Measurements from ENCODE around the gene ABCC1.
"Not testable (repeated sequence)": the region's sequence is repeated elsewhere in the genome, so short reads cannot be mapped to it uniquely, and the experiment has no call there.

Gene ABCC1

GRCh38 chr16:16092925-16093627 is 143.7 kb downstream of the ABCC1 start:
- DNase-seq = peak; percentile 47

- no peak for DNase-seq
These were observed 144.4 kb downstream of the ABCC1 start for GRCh38 chr16:16093628-16094332.

DNA sequence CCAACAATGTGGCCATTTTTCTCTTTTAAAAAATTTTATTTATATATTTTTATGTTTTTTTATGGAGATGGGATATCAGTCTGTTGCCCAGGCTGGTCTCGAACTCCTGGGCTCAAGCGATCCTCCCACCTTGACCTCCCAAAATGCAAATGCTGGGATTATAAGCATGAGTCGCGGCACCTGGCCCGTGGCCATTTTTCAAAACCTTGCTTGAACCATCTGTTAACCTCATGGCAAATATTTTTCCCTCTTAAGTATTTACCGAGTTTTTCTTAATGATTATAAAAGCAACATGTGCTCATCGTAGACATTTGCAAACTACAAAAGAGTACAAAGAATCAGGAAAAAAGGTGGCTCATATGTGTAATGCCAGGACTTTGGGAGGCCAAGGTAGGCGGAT is 146.2 kb downstream of the ABCC1 start:
- DNase-seq = no peak

DNA sequence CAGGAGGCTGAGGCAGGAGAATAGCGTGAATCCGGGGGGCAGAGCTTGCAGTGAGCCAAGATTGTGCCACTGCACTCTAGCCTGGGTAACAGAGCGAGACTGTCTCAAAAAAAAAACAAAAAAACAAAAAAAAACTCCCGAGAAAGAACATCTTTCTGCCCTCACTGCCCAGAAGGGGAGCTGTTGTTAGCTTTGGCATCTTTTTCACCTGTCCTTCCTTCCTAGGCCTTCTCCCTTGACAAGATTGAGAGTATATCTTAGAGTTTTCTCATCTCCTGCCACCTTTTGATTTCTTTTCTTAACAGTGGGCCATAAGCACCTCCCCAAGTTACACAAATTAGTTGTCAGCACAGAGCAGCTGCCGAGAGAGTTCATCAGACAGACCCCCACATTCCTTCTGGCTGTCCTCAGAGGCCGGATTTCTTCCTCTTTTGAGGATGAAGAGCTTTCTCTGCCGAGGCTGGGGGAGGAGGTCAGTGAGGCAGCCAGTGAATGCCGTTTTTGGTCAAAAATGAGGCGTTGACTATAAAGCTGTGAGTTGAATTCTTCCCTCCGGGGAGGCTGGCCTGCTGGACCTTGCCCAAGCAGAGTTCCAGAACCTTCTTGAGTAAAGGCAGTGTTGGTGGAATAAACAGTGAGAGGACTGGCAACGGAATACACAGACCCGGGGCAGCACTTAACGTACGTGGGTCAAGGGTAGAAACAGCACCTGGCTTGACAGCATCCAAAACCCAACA is 146.9 kb downstream of the ABCC1 start:
- no peak for DNase-seq

GRCh38 chr16:16096858-16097213 is 147.4 kb downstream of the ABCC1 start:
- no peak for DNase-seq

DNA sequence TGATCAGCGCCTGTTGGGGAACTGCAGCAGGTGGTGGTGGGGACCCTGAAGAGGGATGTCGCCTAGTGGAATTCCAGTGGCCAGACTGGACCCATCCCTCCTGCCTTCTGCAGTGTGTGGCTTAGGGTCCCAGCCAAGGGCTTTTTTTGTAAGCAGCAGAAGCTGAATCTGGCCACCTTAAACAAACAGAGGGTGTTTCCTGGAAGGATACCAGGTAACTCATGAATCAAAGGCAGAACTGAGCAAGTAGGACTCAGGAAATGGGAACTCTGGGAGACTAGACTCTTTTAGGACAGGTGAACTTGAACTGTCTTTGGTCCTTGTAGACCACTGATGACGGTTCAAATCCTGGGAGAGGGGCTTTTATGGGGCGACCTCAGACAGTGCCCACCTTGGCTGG is 149.9 kb downstream of the ABCC1 start:
- DNase-seq = no peak

- no peak for DNase-seq
These were observed 151.2 kb downstream of the ABCC1 start for GRCh38 chr16:16100631-16101030.

GRCh38 chr16:16101585-16101984 is 152.2 kb downstream of the ABCC1 start:
- no peak for DNase-seq

DNA sequence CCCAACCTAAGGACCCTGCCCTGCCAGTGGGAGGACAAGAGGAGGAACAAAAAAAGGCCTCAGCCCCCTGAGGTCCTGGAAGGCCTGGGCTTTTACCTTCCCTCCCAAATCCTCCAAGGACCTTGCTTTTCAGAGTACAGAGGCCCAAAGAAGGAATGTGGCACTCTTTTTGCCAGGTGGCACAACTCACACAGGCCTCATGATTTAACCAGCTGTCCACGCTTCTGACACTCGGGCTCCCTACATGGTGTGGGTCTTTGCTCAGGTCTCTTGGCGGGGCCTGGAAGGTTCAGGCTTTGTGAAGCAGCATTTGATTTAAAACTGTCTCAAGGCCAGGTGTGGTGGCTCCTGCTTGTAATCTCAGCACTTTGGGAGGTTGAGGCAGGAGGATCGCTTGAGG is 153.3 kb downstream of the ABCC1 start:
- DNase-seq = no peak

DNA sequence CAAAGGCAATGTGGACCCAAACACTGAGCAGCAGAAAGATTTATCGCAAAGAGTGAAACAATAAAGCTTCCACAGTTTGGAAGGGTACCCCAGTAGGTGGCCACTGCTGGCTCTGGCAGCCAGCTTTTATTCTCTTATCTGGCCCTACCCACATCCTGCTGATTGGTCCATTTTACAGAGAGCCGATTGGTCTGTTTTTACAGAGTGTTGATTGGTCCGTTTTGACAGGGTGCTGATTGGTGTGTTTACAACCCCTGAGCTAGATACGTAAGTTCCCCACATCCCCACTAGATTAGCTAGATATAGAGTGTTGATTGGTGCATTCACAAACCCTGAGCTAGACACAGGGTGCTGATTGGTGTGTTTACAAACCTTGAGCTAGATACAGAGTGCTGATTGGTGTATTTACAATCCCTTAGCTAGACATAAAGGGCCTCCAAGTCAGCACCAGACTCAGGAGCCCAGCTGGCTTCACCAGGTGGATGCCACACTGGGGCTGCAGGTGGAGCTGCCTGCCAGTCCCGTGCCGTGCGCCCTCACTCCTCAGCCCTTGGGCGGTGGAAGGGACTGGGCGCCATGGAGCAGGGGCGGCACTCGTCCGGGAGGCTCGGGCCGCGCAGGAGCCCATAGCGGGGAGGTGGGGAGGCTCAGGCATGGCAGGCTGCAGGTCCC is 154.9 kb downstream of the ABCC1 start:
- DNase-seq = not testable (repeated sequence)

DNA sequence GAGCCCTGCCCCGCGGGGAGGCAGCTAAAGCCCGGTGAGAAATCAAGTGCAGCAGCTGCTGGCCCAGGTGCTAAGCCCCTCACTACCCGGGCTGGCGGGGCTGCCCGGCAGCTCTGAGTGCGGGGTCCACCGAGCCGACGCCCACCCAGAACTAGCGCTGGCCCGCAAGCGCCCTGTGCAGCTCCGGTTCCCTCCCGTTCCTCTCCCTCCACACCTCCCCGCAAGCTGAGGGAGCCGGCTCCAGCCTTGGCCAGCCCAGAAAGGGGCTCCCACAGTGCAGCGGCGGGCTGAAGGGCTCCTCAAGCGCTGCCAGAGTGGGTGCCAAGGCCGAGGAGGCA is 155.4 kb downstream of the ABCC1 start:
- DNase-seq = not testable (repeated sequence)

- no peak for DNase-seq
These were observed 156.2 kb downstream of the ABCC1 start for GRCh38 chr16:16105646-16106045.

DNA sequence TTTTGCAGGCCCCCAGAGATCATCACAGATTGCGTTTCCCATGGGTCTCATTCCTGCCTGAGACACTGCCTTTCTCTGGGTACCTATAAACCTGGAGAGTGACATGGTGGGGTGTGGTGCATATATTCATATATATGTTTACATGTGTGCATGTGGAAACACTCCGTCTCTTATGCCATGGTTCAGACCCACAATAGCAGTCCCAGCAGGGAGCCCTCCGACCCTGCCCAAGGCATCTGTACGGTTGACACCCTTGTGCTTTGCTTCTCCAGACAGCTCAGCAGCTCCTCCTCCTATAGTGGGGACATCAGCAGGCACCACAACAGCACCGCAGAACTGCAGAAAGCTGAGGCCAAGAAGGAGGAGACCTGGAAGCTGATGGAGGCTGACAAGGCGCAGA is 157.1 kb downstream of the ABCC1 start:
- DNase-seq = no peak

GRCh38 chr16:16107839-16108238 is 158.4 kb downstream of the ABCC1 start:
- no peak for DNase-seq

GRCh38 chr16:16108759-16109158 is 159.3 kb downstream of the ABCC1 start:
- DNase-seq = no peak

DNA sequence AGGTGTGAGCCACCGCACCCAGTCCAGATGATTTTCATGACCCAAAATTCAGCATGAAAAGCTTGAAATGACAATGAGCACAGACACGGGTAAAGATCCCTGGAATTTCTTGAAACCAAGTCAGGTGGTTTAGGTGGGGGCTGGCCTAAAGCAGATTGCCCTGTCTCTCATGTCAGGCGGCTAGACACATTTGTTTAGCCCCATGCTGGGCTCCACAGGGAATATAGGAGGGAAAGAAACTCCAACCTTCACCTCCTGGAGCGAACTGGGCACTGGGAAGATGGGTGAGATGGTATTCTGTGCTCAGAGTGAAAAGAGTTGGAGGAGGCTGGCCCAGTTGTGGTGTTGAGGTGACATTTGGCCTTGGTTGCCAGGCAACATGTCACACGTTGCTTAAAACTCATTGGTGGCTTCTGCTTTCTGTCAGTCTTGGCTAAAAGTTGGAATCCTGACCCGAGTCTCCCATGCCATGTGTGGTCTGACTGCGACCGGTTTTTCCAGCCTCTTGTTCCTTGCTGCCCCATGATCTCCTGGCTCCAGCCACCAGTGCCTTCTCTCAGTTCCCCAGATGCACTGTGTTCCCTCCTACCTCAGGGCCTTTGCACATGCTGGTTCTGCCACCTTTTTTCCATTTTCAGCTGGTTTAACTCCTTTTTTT is 160.2 kb downstream of the ABCC1 start:
- DNase-seq = no peak

DNA sequence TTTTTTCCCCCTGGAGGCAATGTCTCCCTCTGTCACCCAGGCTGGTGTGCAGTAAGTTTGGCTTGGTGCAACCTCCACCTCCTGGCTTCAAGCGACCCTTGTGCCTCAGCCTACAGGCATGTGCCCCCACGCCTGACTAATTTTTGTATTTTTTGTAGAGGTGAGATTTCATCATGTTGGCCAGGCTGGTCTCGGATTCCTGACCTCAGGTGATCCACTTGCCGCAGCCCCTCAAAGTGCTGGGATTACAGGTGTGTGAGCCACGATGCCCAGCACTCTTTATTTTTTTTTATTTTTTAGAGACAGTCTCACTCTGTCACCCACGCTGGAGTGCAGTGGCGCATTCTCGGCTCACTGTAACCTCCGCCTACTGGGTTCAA is 160.7 kb downstream of the ABCC1 start:
- no peak for DNase-seq

- DNase-seq = no peak
These were observed 162.2 kb downstream of the ABCC1 start for GRCh38 chr16:16111639-16112038.

- DNase-seq = no peak
These were observed 163.1 kb downstream of the ABCC1 start for GRCh38 chr16:16112450-16113053.

DNA sequence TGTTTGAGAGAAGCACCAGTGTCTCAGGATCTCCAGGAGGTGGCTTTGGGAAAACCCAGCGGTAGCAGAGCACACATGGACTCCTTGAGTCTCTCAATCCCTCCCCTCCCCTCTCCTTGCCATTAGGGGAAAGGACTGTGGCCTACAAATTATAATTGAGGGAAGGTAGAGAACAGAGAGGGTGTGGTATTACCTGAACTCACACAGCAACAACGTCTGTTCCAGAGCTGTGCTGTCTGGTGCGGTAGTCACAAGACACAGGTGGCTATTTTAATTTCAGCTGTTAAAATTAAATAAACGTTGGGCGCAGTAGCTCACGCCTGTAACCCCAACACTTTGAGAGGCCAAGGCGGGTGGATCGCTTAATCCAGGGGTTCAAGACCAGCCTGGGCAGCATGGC is 163.7 kb downstream of the ABCC1 start:
- no peak for DNase-seq

DNA sequence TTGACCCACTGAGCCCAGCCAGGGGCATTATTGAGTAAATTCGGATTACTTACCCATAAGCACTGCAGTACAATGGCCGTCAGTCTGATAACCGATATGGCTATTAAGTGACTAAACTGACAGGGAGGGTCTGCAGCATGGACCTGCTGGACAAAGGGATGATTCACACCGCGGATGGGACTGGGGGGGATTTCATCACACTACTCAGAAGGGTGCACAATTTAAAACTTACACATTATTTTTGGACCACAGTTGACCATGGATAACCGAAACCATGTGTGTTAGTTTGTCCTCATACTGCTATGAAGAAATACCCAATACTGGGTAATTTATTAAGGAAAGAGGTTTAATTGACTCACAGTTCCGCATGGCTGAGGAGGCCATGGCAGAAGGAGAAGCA is 167.4 kb downstream of the ABCC1 start:
- no peak for DNase-seq

GRCh38 chr16:16118337-16118736 is 168.9 kb downstream of the ABCC1 start:
- no peak for DNase-seq

- peak; percentile 62 for DNase-seq
These were observed 170.6 kb downstream of the ABCC1 start for GRCh38 chr16:16120044-16120381.

All from NCI-H2081 treated with DMSO at 0.1 percent for 48 hours (cell line).